K562 (cell line): Measurements from ENCODE around the gene C6orf47. TPM values are rescaled to one million over a fixed set of nuclear protein-coding genes. Genes with fewer than 3 reads are reported as not detected.

Experiments used
- CCNT2 ChIP-seq: IDR thresholded peaks from 2 replicates; pipeline ENCODE4 v1.6.1; 2011; ENCODE audit warnings: borderline replicate concordance, low read depth, mild to moderate bottlenecking, moderate library complexity, mixed read lengths, low read length; ENCODE audit not compliant: insufficient read length; ENCODE audit errors: extremely low read depth
- FOXM1 ChIP-seq, 2 experiments: fragments of 450-650 bp in 1 of 2; sonication (generic) in 1 of 2; formaldehyde crosslinking in 1 of 2; IDR thresholded peaks; 2 replicates each; pipeline versions ENCODE4 v1.6.1 to v1.9.0; 2017 to 2022; ENCODE audit warnings: low read depth in 2 of 2, mild to moderate bottlenecking in 2 of 2, missing genetic modification reagents in 1 of 2, moderate library complexity in 1 of 2
- GATAD2B ChIP-seq: fragments of 450-650 bp; IDR thresholded peaks from 2 replicates; pipeline ENCODE4 v1.6.1; 2017; ENCODE audit warnings: mild to moderate bottlenecking, borderline replicate concordance
- GTF2E2 ChIP-seq: fragments of 200-800 bp; sonication (Bioruptor generic); IDR thresholded peaks from 2 replicates; pipeline ENCODE4 v1.6.1; 2016; ENCODE audit warnings: missing genetic modification characterization, missing compliant biosample characterization
- HDAC1 ChIP-seq, 2 experiments: fragments of 450-650 bp; IDR thresholded peaks; 2 replicates each; pipeline ENCODE4 v1.6.1; 2016 to 2017; ENCODE audit warnings: inconsistent platforms in 1 of 2, mild to moderate bottlenecking in 1 of 2, moderate library complexity in 1 of 2
- LCOR ChIP-seq: sonication (generic); formaldehyde crosslinking; IDR thresholded peaks from 2 replicates; pipeline ENCODE4 v1.8.0; 2022; ENCODE audit warnings: mild to moderate bottlenecking, missing genetic modification reagents
- MAFF ChIP-seq: IDR thresholded peaks from 2 replicates; pipeline ENCODE4 v1.6.1; 2012; ENCODE audit warnings: low read length, improper control_type of control experiment
- NFE2 ChIP-seq: IDR thresholded peaks from 2 replicates; pipeline ENCODE4 v1.6.1; 2014; ENCODE audit warnings: antibody characterized with exemption, low read depth
- NONO ChIP-seq, 2 experiments: fragments of 200-400 bp in 1 of 2; fragments of 450-650 bp in 1 of 2; formaldehyde crosslinking in 1 of 2; IDR thresholded peaks; 2 replicates each; pipeline ENCODE4 v1.6.1; 2017; ENCODE audit warnings: low read depth in 2 of 2, mild to moderate bottlenecking in 2 of 2, moderate library complexity in 2 of 2, low read length in 1 of 2
- PRMT5 ChIP-seq: sonication (generic); formaldehyde crosslinking; IDR thresholded peaks from 2 replicates; pipeline ENCODE4 v1.5.0; 2020; ENCODE audit warnings: missing genetic modification reagents
- RBM17 ChIP-seq: fragments of 200-400 bp; formaldehyde crosslinking; IDR thresholded peaks from 2 replicates; pipeline ENCODE4 v1.6.1; 2017; ENCODE audit warnings: low read depth, mild to moderate bottlenecking, low read length, borderline replicate concordance
- TBP ChIP-seq: optimal IDR thresholded peaks from 2 replicates; pipeline ENCODE3; 2011; ENCODE audit warnings: low read depth, low read length, improper control_type of control experiment
- TEAD1 ChIP-seq, 2 experiments: fragments of 450-650 bp in 1 of 2; sonication (generic) in 1 of 2; formaldehyde crosslinking; IDR thresholded peaks; 2 replicates each; pipeline versions ENCODE4 v1.4.0 to v1.8.0; 2020 to 2022; ENCODE audit warnings: mild to moderate bottlenecking in 2 of 2, missing genetic modification reagents in 1 of 2
- TSC22D4 ChIP-seq: fragments of 450-650 bp; IDR thresholded peaks from 2 replicates; pipeline ENCODE4 v1.6.1; 2016; ENCODE audit warnings: missing genetic modification characterization, missing biosample characterization, control low read depth
- ZBTB17 ChIP-seq: fragments of 450-650 bp; formaldehyde crosslinking; IDR thresholded peaks from 2 replicates; pipeline ENCODE4 v1.4.0; 2020; ENCODE audit warnings: mild to moderate bottlenecking
- ZNF12 ChIP-seq: sonication (generic); formaldehyde crosslinking; IDR thresholded peaks from 2 replicates; pipeline ENCODE4 v1.4.0; 2020; ENCODE audit warnings: mild to moderate bottlenecking, missing genetic modification reagents
- ZNF347 ChIP-seq: fragments of 450-650 bp; formaldehyde crosslinking; IDR thresholded peaks from 2 replicates; pipeline ENCODE4 v1.4.0; 2020; ENCODE audit warnings: low read depth, mild to moderate bottlenecking, moderate library complexity
- ZNF445 ChIP-seq: fragments of 250-450 bp; sonication (Bioruptor Pico); IDR thresholded peaks from 2 replicates; pipeline ENCODE4 v1.4.0; 2020; ENCODE audit warnings: low read depth, mild to moderate bottlenecking, moderate library complexity
- polyA plus RNA-seq, 8 experiments: library from polyadenylated mRNA; depleted of rRNA in 4 of 8; stranded (reverse) in 5 of 8; unstranded in 3 of 8; fragments of >200 nt; fragmentation: Nextera tagmentation in 2 of 8; fragmentation: Illumina TruSeq in 1 of 8; extraction: Ambion mirVana in 2 of 8; extraction: Trizol in 1 of 8; gene quantifications; 2 replicates each; pipeline versions ENCODE4 v1.2.1 to v1.2.3, GENCODE V29; 2011 to 2014; ENCODE audit warnings: inconsistent platforms in 1 of 8, missing spikeins in 1 of 8
- total RNA-seq, 7 experiments: library from RNA; depleted of rRNA in 6 of 7; stranded (reverse); fragments of >200 nt in 6 of 7; fragmentation: Illumina TruSeq in 2 of 7; extraction: Trizol in 2 of 7; gene quantifications; 2 replicates each; pipeline versions ENCODE4 v1.2.1 to v1.2.3, GENCODE V29; 2011 to 2021; ENCODE audit warnings: low replicate concordance in 1 of 7
- TF ChIP-seq, protein P1 (sequence below): fragments of 450-650 bp; IDR thresholded peaks from 2 replicates; pipeline ENCODE4 v1.6.1; 2016; ENCODE audit warnings: borderline replicate concordance
- TF ChIP-seq, protein P2 (sequence below): fragments of 450-650 bp; IDR thresholded peaks from 2 replicates; pipeline ENCODE4 v1.6.1; 2016
- TF ChIP-seq, protein P3 (sequence below): fragments of 250-450 bp; sonication (Bioruptor Pico); IDR thresholded peaks from 2 replicates; pipeline ENCODE4 v1.8.0; 2022; ENCODE audit warnings: moderate library complexity, mild to moderate bottlenecking, inconsistent platforms
- TF ChIP-seq, protein P4 (sequence below): fragments of 250-450 bp; sonication (Bioruptor Pico); IDR thresholded peaks from 2 replicates; pipeline ENCODE4 v1.4.0; 2020
- TF ChIP-seq, protein P5 (sequence below): fragments of 250-450 bp; sonication (Bioruptor Pico); IDR thresholded peaks from 2 replicates; pipeline ENCODE4 v1.5.0; 2021

The C6orf47 gene
- total and polyA plus RNA-seq, 9 of the 15 experiments (the other 6 are each of a cell fraction or from before 2014, with no cell fraction given): 0.14 to 43.8 (median 27.0) TPM

DNA sequence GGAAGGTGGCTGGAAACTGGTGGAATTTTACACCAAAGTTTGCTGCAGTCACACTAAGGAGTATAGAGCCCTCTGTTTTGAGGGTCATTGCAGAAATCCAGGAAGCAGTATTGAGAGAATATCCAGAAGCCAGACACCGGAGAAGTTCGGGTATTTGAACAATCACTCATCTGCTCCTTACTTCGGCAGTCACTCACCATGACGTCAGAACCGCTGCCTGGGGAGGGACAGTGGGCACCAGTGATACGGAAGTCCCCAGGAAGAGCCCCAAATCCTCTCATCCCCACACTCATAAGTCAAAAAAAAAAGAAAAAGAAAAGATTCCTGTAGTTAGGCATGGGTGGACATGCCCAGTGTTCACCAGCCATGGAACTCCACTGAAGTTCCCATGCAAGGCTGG, 16.3 kb upstream of the C6orf47 start (continued):
- TF ChIP-seq, protein P1, sequence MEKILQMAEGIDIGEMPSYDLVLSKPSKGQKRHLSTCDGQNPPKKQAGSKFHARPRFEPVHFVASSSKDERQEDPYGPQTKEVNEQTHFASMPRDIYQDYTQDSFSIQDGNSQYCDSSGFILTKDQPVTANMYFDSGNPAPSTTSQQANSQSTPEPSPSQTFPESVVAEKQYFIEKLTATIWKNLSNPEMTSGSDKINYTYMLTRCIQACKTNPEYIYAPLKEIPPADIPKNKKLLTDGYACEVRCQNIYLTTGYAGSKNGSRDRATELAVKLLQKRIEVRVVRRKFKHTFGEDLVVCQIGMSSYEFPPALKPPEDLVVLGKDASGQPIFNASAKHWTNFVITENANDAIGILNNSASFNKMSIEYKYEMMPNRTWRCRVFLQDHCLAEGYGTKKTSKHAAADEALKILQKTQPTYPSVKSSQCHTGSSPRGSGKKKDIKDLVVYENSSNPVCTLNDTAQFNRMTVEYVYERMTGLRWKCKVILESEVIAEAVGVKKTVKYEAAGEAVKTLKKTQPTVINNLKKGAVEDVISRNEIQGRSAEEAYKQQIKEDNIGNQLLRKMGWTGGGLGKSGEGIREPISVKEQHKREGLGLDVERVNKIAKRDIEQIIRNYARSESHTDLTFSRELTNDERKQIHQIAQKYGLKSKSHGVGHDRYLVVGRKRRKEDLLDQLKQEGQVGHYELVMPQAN: no peak
- TF ChIP-seq CCNT2 (no peak), LCOR (no peak; the same call in 1 of the 2 replicates), GATAD2B (no peak), FOXM1 (IDR thresholded peaks at IDR 0.05; ENCODE audit: low read depth) (no peak), FOXM1 (CRISPR knock-in tag; IDR thresholded peaks at IDR 0.05; ENCODE audit: low read depth) (no peak), ZBTB17 (CRISPR knock-in tag) (0 out of 2 replicates have a peak, but pooled peaks have one; percentile 47), ZNF445 (0 out of 2 replicates have a peak, but pooled peaks have one; percentile 37), HDAC1 (IDR thresholded peaks at IDR 0.05) (no peak), GTF2E2 (tag) (no peak; the same call in 1 of the 2 replicates), NONO (IDR thresholded peaks at IDR 0.05; ENCODE audit: low read depth in 2 of 2, low read length in 1 of 2) (no peak), ZNF12 (CRISPR knock-in tag) (no peak), NFE2 (no peak), RBM17 (no peak), ZNF347 (CRISPR knock-in tag) (no peak), TSC22D4 (tag) (no peak), TEAD1 (CRISPR knock-in tag; IDR thresholded peaks at IDR 0.05) (peak in 1 of 2 experiments; percentile 52; a peak in 1 of 4 replicates), MAFF (no peak), TBP (no peak), PRMT5 (CRISPR knock-in tag) (no peak)
- TF ChIP-seq, protein P2, sequence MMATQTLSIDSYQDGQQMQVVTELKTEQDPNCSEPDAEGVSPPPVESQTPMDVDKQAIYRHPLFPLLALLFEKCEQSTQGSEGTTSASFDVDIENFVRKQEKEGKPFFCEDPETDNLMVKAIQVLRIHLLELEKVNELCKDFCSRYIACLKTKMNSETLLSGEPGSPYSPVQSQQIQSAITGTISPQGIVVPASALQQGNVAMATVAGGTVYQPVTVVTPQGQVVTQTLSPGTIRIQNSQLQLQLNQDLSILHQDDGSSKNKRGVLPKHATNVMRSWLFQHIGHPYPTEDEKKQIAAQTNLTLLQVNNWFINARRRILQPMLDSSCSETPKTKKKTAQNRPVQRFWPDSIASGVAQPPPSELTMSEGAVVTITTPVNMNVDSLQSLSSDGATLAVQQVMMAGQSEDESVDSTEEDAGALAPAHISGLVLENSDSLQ: peak; percentile 96
- TF ChIP-seq, protein P3, sequence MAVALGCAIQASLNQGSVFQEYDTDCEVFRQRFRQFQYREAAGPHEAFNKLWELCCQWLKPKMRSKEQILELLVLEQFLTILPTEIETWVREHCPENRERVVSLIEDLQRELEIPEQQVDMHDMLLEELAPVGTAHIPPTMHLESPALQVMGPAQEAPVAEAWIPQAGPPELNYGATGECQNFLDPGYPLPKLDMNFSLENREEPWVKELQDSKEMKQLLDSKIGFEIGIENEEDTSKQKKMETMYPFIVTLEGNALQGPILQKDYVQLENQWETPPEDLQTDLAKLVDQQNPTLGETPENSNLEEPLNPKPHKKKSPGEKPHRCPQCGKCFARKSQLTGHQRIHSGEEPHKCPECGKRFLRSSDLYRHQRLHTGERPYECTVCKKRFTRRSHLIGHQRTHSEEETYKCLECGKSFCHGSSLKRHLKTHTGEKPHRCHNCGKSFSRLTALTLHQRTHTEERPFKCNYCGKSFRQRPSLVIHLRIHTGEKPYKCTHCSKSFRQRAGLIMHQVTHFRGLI (CRISPR knock-in tag): 0 out of 2 replicates have a peak, but pooled peaks have one; percentile 43
- TF ChIP-seq, protein P4, sequence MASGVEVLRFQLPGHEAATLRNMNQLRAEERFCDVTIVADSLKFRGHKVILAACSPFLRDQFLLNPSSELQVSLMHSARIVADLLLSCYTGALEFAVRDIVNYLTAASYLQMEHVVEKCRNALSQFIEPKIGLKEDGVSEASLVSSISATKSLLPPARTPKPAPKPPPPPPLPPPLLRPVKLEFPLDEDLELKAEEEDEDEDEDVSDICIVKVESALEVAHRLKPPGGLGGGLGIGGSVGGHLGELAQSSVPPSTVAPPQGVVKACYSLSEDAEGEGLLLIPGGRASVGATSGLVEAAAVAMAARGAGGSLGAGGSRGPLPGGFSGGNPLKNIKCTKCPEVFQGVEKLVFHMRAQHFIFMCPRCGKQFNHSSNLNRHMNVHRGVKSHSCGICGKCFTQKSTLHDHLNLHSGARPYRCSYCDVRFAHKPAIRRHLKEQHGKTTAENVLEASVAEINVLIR (CRISPR knock-in tag): peak; percentile 63; the same call in 1 of the 2 replicates
- TF ChIP-seq, protein P5, sequence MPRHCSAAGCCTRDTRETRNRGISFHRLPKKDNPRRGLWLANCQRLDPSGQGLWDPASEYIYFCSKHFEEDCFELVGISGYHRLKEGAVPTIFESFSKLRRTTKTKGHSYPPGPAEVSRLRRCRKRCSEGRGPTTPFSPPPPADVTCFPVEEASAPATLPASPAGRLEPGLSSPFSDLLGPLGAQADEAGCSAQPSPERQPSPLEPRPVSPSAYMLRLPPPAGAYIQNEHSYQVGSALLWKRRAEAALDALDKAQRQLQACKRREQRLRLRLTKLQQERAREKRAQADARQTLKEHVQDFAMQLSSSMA (CRISPR knock-in tag): no peak
